WI38 (cell line): Measurements from ENCODE around the gene TTC21B.

Source experiments
- H3K4me3 ChIP-seq: 2 replicates; pipeline ENCODE4 v1.5.1; 2011; ENCODE audit warnings: low read depth, mild to moderate bottlenecking, control low read depth, low read length
- TF ChIP-seq, protein P1 (sequence below): IDR thresholded peaks from 2 replicates; pipeline ENCODE4 v1.5.1; 2012; ENCODE audit warnings: low read depth, mild to moderate bottlenecking, control low read depth, low read length

TTC21B gene

DNA sequence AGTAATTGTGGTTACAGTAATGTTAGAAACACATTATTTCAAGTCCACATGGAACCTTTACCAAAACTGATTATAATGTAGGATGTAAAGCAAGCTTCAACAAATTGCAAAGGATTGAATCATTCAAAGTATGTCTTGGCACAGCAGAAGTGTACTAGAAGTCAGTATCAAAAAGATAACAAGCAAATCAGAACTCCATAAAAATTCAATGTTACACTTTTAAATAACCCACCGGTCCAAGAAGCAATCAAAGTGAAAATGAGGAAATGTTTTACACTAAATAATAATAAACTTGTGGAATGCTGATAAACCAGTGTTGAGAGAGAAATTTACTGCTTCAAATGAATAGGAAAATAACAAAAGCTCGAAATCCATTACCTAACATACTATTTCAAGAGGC is 47.7 kb downstream of the TTC21B start:
- H3K4me3 ChIP-seq = no peak overlapping the region
- TF ChIP-seq, protein P1, sequence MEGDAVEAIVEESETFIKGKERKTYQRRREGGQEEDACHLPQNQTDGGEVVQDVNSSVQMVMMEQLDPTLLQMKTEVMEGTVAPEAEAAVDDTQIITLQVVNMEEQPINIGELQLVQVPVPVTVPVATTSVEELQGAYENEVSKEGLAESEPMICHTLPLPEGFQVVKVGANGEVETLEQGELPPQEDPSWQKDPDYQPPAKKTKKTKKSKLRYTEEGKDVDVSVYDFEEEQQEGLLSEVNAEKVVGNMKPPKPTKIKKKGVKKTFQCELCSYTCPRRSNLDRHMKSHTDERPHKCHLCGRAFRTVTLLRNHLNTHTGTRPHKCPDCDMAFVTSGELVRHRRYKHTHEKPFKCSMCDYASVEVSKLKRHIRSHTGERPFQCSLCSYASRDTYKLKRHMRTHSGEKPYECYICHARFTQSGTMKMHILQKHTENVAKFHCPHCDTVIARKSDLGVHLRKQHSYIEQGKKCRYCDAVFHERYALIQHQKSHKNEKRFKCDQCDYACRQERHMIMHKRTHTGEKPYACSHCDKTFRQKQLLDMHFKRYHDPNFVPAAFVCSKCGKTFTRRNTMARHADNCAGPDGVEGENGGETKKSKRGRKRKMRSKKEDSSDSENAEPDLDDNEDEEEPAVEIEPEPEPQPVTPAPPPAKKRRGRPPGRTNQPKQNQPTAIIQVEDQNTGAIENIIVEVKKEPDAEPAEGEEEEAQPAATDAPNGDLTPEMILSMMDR = no peak

- TF ChIP-seq, protein P1 = no peak
- H3K4me3 ChIP-seq = no peak overlapping the region
Observed at GRCh38 chr2:165905269-165905668, 48.3 kb downstream of the TTC21B start.

DNA sequence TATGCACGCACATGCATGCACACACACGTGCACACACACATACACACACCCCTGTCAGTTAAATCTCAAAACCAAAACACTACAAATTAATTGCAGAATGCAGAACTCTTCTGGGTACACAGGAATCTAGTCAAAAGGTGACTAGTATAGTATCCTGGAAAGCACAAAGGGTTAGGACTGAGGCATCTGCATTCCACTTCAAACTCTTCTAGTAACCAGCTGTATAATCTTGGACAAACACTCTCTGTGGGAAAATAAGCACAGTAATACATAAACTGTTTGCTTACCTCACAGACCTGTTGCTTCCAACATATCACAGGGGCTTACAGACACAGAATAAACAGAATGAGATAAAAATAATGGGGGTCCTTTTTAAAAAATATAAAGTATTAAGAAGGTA is 49.1 kb downstream of the TTC21B start:
- TF ChIP-seq, protein P1 = no peak
- no peak overlapping the region for H3K4me3 ChIP-seq

DNA sequence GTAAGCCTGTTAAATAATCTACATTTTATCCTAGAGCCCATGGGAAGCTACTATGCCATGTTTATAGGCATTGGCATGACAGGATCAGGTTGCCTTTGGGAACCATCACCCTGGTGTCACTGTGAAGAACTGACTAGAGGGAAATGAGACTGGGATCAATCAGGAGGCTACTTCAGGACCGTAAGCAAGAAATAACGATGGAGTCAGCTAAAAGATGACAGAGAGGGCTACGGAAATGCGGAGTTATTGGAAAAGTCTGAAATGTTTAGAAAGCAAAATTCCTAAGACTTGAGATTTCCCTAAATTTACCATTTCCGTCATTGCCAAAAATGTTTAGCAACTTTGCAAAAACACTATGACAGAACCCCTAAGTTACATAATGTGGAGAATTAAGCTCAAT is 50.2 kb downstream of the TTC21B start:
- TF ChIP-seq, protein P1 = no peak
- H3K4me3 ChIP-seq = no peak overlapping the region

DNA sequence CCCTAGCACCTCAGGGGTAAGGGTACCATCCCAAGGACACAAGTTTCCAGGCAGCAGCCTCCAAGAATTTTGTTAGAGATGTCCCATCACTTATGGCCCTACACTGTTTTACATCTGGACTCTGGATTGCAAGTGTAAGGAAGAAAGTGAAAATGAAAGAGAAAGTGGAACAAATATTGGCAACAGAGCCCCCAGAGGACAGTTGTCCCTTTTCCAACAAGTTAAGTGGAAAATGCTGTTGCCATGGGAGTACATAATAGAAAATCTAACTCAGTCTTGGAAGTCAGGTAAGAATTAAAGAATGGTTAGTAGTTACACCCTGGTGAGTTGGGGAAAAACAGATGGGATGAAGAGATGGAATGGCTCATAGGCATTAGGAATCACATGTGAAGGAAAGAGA is 50.6 kb downstream of the TTC21B start:
- TF ChIP-seq, protein P1 = no peak

GRCh38 chr2:165901620-165902298 is 51.8 kb downstream of the TTC21B start:
- TF ChIP-seq, protein P1 = no peak
- no peak overlapping the region for H3K4me3 ChIP-seq

More for the DNA sequence above, 50.6 kb downstream of the TTC21B start:
- H3K4me3 ChIP-seq = no peak overlapping the region

DNA sequence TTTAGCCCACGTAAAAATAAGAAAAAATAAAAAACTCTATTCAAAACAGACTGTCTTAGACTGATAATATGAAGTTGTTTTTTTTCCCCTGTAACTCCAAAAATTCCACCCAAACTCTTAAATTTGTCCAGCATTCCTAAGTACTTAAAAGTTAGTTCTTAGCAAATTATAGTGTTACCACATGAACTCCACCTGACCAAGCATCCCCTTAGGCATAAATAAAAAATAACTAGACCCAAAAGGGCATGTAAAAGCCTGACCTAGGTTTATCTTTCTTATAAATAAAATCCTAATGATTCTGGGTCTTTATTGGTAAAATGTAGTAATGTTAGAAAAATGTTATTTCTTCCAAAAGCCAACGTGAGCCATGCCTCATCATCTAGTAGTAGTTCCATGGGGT is 54.3 kb downstream of the TTC21B start:
- TF ChIP-seq, protein P1 = no peak
- no peak overlapping the region for H3K4me3 ChIP-seq
